Activated B cell treated with CpG ODN at 0.5 μM for 24 hours (primary cell): ENCODE data around the gene WIPF3. TPM values are rescaled to one million over a fixed set of nuclear protein-coding genes. Genes with fewer than 3 reads are reported as not detected.

Experiments used
- ATAC-seq: fragments of 200-7000 bp; cut with Tn5 transposase; one replicate; pipeline ENCODE4 v1.10.0; 2021; ENCODE audit warnings: low read depth, mild to moderate bottlenecking, moderate library complexity
- CTCF ChIA-PET: fragments of 350-600 bp; sonication (Branson Sonifier 250); formaldehyde crosslinking; loops from one replicate; lab custom pipeline; 2021; ENCODE audit warnings: antibody characterized with exemption; lab: Charles Lee
- POLR2A ChIA-PET: fragments of 350-600 bp; sonication (Branson Sonifier 250); formaldehyde crosslinking; loops from one replicate; lab custom pipeline; 2021; ENCODE audit warnings: antibody characterized with exemption; lab: Charles Lee
- DNase-seq: peaks from one replicate; pipeline ENCODE4 v3.0.0; 2022
- H3K27ac Mint-ChIP-seq: one replicate; pipeline ENCODE4 v1.8.0; 2020; ENCODE audit warnings: mixed read lengths
- H3K27me3 Mint-ChIP-seq: one replicate; pipeline ENCODE4 v1.8.0; 2021; ENCODE audit warnings: mixed read lengths
- H3K36me3 Mint-ChIP-seq: one replicate; pipeline ENCODE4 v1.8.0; 2021; ENCODE audit warnings: low read depth, mixed read lengths
- H3K4me1 Mint-ChIP-seq: one replicate; pipeline ENCODE4 v1.8.0; 2021; ENCODE audit warnings: mixed read lengths
- H3K4me3 Mint-ChIP-seq: one replicate; pipeline ENCODE4 v1.8.0; 2020; ENCODE audit warnings: mild to moderate bottlenecking, mixed read lengths
- H3K9me3 Mint-ChIP-seq: one replicate; pipeline ENCODE4 v1.8.0; 2020; ENCODE audit warnings: mixed read lengths
- CTCF ChIP-seq: fragments of 200-600 bp; IDR thresholded peaks from one replicate; pipeline ENCODE4 v1.8.0; 2022; ENCODE audit warnings: antibody characterized with exemption, mild to moderate bottlenecking
- intact Hi-C: fragments of 100-400 bp; cut with micrococcal nuclease; formaldehyde crosslinking; loops from one replicate; pipeline ENCODE4 v1.15.1; 2024
- total RNA-seq: library from RNA; stranded (reverse); gene quantifications from 2 replicates; pipeline ENCODE4 v1.2.3, GENCODE V29; 2022

WIPF3 gene
- total RNA-seq, 1 donor from 2014 or later = not detected

- POLR2A ChIA-PET = no interaction called here
- intact Hi-C loops = no loop called here
- Mint-ChIP-seq H3K27me3 (peaks cover 16% of the 10 kb centered on the region), H3K4me3 (peak overlapping the region; percentile 44), H3K27ac (no peak overlapping the region), H3K4me1 (peaks cover 4% of the 10 kb centered on the region), H3K36me3 (no peaks in the 10 kb centered on the region), H3K9me3 (no peaks in the 10 kb centered on the region)
- ATAC-seq (no peak), DNase-seq (no peak)
- CTCF ChIA-PET = no interaction called here
- TF ChIP-seq CTCF = no peak
Observed at GRCh38 chr7:29883462-29884398, 77.4 kb downstream of the WIPF3 start.

GRCh38 chr7:29884399-29885272 is 78.3 kb downstream of the WIPF3 start:
- peaks cover 4% of the 10 kb centered on the region for H3K4me1 Mint-ChIP-seq
- no peaks in the 10 kb centered on the region for H3K36me3 Mint-ChIP-seq
- peaks cover 16% of the 10 kb centered on the region for H3K27me3 Mint-ChIP-seq
- TF ChIP-seq CTCF = no peak
- DNase-seq = no peak
- peak; percentile 28 for ATAC-seq
- intact Hi-C loops = no loop called here
- CTCF ChIA-PET = no interaction called here
- H3K27ac Mint-ChIP-seq = no peak overlapping the region
- H3K4me3 Mint-ChIP-seq = peak overlapping the region; percentile 46
- POLR2A ChIA-PET = no interaction called here
- no peaks in the 10 kb centered on the region for H3K9me3 Mint-ChIP-seq

- Mint-ChIP-seq H3K4me3 (no peak overlapping the region), H3K27ac (no peak overlapping the region), H3K27me3 (peaks cover 16% of the 10 kb centered on the region), H3K36me3 (no peaks in the 10 kb centered on the region), H3K9me3 (no peaks in the 10 kb centered on the region), H3K4me1 (peaks cover 4% of the 10 kb centered on the region)
- ATAC-seq (no peak), DNase-seq (no peak)
- ChIA-PET POLR2A (no interaction called here), CTCF (no interaction called here)
- intact Hi-C loops = no loop called here
- TF ChIP-seq CTCF = no peak
Observed at GRCh38 chr7:29885626-29886025, 79.3 kb downstream of the WIPF3 start.

GRCh38 chr7:29886827-29887226 is 80.5 kb downstream of the WIPF3 start:
- Mint-ChIP-seq H3K9me3 (no peaks in the 10 kb centered on the region), H3K36me3 (no peaks in the 10 kb centered on the region), H3K27ac (no peak overlapping the region), H3K4me1 (peaks cover 4% of the 10 kb centered on the region), H3K4me3 (no peak overlapping the region), H3K27me3 (peaks cover 13% of the 10 kb centered on the region)
- intact Hi-C loops = no loop called here
- no peak for TF ChIP-seq CTCF
- DNase-seq (no peak), ATAC-seq (no peak)
- ChIA-PET POLR2A (no interaction called here), CTCF (no interaction called here)

- no peak for DNase-seq
- no peaks in the 10 kb centered on the region for H3K9me3 Mint-ChIP-seq
Observed at GRCh38 chr7:29888006-29888405, 81.7 kb downstream of the WIPF3 start.

More at GRCh38 chr7:29888006-29888405, 81.7 kb downstream of the WIPF3 start:
- ChIA-PET CTCF (no interaction called here), POLR2A (no interaction called here)
- TF ChIP-seq CTCF = no peak
- Mint-ChIP-seq H3K27ac (no peak overlapping the region), H3K36me3 (no peaks in the 10 kb centered on the region), H3K4me3 (no peak overlapping the region), H3K4me1 (peaks cover 4% of the 10 kb centered on the region), H3K27me3 (peaks cover 10% of the 10 kb centered on the region)
- intact Hi-C loops = no loop called here
- ATAC-seq = no peak
